HG02884 (cell line): ENCODE measurements around the gene PDXDC1.
A peak's percentile ranks its signal among the peaks of the same experiment; 100 is the strongest.
"Not testable (repeated sequence)": the region's sequence is repeated elsewhere in the genome, so short reads cannot be mapped to it uniquely, and the experiment has no call there.

Source experiments
- ATAC-seq: cut with Tn5 transposase; IDR thresholded peaks from one replicate; pipeline ENCODE4 v1.9.1; 2021; ENCODE audit warnings: mild to moderate bottlenecking, moderate library complexity; ENCODE audit not compliant: unreplicated experiment

The PDXDC1 gene

GRCh38 chr16:14973785-14974322 lies 972 bp upstream of the PDXDC1 start:
- not testable (repeated sequence) for ATAC-seq

GRCh38 chr16:14974331-14974655 lies 533 bp upstream of the PDXDC1 start:
- ATAC-seq = not testable (repeated sequence)

GRCh38 chr16:14975418-14976194 lies 780 bp downstream of the PDXDC1 start:
- ATAC-seq = peak; percentile 5

- ATAC-seq = not testable (repeated sequence)
These were observed 2.3 kb downstream of the PDXDC1 start for GRCh38 chr16:14976971-14977736.

- not testable (repeated sequence) for ATAC-seq
These were observed 3.5 kb downstream of the PDXDC1 start for GRCh38 chr16:14978281-14978680.

GRCh38 chr16:14978908-14979307 lies 4.1 kb downstream of the PDXDC1 start:
- not testable (repeated sequence) for ATAC-seq

GRCh38 chr16:14981234-14981633 lies 6.4 kb downstream of the PDXDC1 start:
- not testable (repeated sequence) for ATAC-seq

- ATAC-seq = not testable (repeated sequence)
These were observed 7.7 kb downstream of the PDXDC1 start for GRCh38 chr16:14982521-14982920.

GRCh38 chr16:14988092-14988491 lies 13.3 kb downstream of the PDXDC1 start:
- not testable (repeated sequence) for ATAC-seq

GRCh38 chr16:14988661-14989191 lies 13.9 kb downstream of the PDXDC1 start:
- peak; percentile 48 for ATAC-seq

GRCh38 chr16:14989291-14990281 lies 14.8 kb downstream of the PDXDC1 start:
- ATAC-seq = peak; percentile 38

GRCh38 chr16:14993277-14994151 lies 18.7 kb downstream of the PDXDC1 start:
- not testable (repeated sequence) for ATAC-seq

- ATAC-seq = not testable (repeated sequence)
These were observed 21.9 kb downstream of the PDXDC1 start for GRCh38 chr16:14996702-14997101.

- not testable (repeated sequence) for ATAC-seq
These were observed 23.5 kb downstream of the PDXDC1 start for GRCh38 chr16:14998300-14998699.

GRCh38 chr16:14999845-15000244 lies 25.0 kb downstream of the PDXDC1 start:
- ATAC-seq = not testable (repeated sequence)

GRCh38 chr16:15002448-15002847 lies 27.6 kb downstream of the PDXDC1 start:
- not testable (repeated sequence) for ATAC-seq

- not testable (repeated sequence) for ATAC-seq
These were observed 30.7 kb downstream of the PDXDC1 start for GRCh38 chr16:15005357-15006132.

GRCh38 chr16:15008647-15009046 lies 33.8 kb downstream of the PDXDC1 start:
- not testable (repeated sequence) for ATAC-seq
